ENCODE data around the gene RNH1.

RNH1 gene

DNA sequence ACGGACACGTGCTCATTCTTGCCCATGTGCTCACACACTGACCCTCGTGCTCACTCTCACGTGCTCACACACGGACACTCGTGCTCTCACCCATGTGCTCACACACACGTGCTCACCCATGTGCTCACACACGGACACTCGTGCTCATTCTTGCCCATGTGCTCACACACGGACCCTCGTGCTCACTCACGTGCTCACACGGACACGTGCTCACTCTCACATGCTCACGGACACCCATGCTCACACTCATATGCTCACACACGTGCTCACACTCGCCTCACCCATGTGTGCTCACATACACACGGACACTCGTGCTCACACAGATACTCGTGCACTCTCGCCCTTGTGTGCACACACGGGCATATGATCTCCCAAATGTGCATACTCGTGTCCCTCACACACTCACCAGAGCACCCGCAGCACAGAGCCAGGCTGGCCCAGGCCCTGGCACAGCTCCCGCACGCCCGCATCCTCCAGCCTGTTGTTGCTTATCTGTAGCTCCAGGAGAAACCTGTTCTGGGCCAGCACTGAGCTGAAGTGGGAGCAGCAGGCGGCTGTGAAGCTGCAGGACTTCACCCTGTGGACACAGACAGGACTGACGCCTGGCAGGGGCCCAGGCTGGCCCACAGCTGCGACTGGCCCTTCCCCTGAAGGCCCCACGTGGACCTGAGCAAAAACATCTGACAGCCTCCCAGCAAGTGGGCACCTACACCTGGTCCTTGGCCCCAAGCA, 9.3 kb downstream of the RNH1 start:
- no peak for DNase-seq

DNA sequence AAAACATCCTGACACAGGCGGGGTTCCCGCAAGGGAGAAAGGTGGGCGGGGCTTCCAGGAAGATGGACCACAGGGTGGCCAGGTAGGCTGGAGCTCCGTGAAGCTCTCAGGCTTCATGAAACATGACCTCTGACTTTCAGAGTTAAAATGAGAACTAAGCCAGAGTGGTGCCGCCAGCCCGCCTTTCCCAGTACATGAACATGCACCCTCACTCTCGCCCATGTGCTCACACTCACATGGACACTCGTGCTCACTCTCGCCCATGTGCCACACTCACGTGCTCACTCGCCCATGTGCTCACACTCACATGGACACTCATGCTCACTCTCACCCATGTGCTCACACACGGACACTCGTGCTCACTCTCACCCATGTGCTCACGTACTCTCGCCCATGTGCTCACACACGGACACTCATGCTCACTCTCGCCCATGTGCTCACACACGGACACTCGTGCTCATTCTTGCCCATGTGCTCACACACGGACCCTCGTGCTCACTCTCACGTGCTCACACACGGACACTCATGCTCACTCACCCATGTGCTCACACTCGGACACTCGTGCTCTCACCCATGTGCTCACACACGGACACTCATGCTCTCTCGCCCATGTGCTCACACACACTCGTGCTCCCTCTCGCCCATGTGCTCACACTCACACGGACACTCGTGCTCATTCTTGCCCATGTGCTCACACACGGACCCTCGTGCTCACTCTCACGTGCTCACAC, 10.0 kb downstream of the RNH1 start:
- no peak for DNase-seq

- no peak for DNase-seq
Measured at GRCh38 chr11:495537-495931, 11.5 kb downstream of the RNH1 start.

GRCh38 chr11:494761-495536, 12.1 kb downstream of the RNH1 start:
- no peak for DNase-seq

DNA sequence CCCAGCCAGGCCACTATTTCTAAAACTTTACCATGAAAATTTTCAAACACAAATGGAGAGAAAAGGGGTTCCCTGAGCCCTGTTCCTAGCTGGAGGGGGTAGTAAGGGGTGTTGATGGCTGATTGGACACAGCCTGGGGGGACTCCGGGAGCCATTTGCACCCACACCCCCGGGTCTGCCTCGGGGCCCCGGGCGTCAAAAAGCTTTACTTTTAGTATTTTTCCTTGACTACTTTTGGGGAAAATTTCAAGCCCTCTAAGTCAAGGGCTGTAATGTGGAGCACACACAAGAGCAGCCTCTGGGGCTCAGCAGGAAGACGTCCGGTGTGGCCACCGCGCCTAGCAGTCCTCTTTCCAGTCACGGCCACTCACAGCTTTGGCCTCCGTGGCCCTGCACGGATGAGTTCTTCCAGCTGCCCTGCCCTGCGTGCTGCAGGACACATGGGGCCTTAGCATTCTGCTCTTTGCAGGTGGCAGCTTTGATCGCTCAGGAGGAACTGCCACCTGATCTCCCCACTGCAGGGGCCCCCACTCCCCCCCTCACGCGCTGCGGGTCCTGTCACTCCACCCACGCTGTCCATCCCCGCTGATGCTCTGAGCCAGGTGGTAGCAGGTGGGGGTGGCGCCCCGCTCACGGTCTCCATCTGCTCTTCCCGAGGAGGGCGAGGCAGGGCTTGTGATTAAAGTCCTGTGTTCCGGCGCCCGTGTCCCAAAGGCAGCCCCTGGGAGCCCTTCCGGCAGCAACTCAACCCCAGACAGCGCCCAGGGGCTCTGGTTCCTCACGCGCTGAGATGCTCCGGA, 14.4 kb downstream of the RNH1 start:
- no peak for DNase-seq

DNA sequence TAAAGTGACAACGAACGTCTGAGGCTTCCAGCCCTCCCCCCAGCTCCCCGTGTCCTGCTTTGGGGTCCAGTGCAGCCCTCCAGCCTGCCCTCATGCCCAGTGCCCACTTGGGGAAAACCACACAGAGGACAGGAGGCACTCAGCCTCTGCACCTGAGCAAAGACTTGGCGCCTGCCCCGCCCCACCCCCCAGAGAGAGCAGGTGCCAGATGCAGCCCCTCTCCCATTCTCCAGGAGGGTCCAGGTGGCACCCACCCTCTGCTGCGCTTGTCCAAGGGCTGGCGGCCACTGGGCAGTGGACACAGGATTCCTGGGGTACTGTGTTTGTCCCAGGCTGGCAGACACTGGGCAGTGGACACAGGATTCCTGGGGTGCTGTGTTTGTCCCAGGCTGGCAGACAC, 15.7 kb downstream of the RNH1 start:
- no peak for DNase-seq

- no peak for DNase-seq
Measured at GRCh38 chr11:490930-491260, 16.1 kb downstream of the RNH1 start.

DNA sequence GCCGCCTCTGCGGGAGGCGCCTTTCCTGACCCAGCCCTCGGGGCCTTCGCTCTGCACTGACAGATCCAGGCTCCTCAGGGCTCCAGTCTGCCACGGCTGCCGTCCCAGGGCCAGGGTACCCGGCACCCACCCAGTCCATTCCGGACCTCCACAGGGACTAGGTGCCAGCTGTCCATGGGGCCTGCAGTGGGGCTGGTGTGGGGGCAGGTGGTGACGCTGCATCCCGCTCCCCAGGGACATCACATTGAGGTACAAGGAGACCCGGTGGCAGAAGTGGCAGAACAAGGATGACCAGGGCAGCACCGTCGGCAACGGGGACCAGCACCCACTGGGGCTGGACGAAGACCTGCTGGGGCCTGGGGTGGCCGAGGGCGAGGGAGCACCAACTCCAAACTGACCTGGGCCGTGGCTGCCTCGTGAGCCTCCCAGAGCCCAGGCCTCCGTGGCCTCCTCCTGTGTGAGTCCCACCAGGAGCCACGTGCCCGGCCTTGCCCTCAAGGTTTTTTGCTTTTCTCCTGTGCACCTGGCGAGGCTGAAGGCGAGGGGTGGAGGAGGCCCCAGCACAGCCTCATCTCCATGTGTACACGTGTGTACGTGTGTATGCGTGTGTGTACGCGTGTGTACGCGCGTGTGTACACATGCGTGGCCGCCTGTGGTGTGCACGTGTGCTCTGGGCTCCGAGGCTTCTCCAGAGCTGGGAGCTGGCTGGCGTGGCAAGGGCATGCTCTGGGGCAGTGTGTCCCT, 16.7 kb downstream of the RNH1 start:
- no peak for DNase-seq

DNA sequence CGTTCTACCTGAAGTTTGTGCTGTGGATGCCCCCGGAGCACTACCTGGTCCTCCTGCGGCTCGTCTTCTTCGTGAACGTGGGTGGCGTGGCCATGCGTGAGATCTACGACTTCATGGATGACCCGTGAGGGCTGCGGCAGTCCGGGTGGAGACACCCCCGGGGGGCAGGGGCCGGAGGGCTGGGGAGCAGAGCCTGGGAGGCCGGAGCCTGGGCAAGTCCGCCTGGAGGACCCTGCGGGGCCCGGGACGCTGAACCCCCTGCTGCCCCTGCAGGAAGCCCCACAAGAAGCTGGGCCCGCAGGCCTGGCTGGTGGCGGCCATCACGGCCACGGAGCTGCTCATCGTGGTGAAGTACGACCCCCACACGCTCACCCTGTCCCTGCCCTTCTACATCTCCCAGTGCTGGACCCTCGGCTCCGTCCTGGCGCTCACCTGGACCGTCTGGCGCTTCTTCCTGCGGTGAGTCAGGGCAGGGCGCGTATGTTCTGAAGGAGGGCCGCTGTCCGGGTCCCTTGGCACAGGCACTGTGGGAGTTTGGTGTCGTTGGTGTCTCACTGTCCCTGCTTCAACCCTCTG, 17.3 kb downstream of the RNH1 start:
- DNase-seq: no peak

DNA sequence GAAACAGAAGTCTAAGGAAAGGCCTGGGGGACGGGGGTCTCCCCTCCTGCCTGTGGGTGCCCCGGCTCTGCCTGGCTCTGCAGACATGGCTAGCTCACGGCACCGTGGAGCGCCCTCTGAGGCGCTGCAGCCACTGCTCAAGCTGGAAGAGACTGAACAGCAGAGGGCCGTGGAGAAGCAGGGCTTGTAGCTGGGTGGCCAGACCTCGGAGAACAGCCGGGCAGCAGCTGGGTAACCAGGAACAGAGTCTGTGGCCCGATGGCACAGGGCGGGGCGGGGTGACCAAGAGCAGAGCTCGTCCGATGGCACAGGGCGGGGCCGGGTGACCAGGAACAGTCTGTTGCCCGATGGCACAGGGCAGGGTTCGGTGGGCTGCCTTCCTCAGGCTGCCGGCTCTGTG, 18.1 kb downstream of the RNH1 start:
- no peak for DNase-seq

- no peak for DNase-seq
Measured at GRCh38 chr11:488579-488978, 18.5 kb downstream of the RNH1 start.

DNA sequence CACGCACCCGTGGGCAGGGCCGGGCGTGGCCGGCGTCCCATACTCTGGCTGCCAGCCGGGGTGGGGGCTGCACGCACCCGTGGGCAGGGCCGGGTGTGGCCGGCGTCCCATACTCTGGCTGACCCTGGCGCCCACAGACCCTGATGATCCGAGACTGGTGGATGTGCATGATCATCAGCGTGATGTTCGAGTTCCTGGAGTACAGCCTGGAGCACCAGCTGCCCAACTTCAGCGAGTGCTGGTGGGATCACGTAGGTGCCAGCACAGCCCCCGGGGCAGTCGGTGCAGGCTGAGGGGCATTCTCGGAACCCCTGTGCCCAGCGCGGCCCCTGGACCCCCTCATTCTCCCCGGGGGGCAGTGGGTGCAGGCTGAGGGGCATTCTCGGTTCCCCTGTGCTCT, 19.0 kb downstream of the RNH1 start:
- no peak for DNase-seq

DNA sequence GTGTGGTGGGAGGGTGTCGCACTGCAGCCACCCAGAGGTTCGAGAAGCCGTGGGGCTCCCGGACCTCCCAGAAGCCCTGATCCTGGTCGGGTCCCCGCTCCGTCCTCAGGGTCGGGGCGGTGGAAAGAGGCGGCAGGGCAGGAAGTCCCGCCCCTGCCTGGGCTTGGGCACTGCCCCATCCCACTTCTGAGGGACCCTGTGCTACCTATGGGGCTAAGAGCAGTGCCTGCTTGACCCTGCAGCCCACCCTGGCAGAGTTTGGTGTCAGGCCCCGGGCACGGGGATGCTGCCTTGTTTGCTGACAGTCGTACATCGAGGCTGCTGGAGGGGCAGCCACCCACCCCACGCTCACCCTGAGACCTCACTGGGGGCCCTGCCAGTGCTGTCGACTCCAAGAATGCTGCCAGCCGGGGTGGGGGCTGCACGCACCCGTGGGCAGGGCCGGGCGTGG, 19.4 kb downstream of the RNH1 start:
- no peak for DNase-seq

GRCh38 chr11:486189-486588, 20.9 kb downstream of the RNH1 start:
- DNase-seq: no peak

DNA sequence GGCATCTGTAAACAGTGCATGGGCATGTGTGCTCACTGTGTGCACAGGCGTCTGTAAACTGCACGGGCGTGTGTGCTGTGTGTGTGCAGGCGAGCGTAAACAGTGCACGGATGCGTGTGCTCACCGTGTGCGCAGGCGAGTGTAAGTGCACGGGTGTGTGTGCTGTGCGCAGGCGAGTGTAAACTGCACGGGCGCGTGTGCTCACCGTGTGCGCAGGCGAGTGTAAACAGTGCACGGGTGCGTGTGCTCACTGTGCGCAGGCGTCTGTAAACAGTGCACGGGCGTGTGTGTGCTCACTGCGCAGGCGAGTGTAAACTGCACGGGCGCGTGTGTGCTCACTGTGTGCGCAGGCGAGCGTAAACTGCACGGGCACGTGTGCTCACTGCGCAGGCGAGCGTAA, 22.4 kb downstream of the RNH1 start:
- no peak for DNase-seq

- DNase-seq: no peak
Measured at GRCh38 chr11:479311-479710, 27.7 kb downstream of the RNH1 start.

DNA sequence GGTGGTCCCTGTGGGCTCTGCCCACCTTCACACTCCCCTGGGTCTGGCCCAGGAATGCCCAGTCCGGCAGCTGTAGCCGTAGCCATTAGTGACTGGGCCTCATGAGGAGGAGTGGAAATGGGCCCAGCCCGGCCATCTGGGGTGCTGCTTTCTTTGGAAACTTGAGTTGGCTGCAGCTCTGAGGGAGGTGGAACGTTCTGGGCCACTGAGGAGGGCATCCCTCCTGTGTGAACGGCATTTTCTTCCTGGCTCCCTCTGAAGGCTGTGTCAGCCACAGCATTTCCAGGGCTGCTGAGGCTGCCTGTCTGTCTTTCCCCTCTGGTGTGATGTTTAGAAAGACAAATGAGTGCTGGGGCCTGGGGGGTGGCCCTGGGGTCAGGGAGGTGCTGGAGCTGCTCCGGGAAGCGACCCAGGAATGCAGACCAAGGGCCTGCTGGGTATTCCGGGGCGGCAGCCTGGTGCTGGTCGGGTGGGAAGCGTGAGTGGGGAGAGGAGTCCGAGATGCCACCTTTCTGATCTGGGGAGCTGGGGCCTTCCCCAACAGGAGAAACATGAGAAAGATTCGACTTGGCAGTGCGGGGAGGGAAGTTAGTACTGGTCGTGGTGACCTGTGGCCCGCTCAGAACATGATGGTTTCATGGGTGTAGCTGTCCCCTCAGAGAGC, 29.9 kb downstream of the RNH1 start:
- DNase-seq: no peak

- DNase-seq: no peak
Measured at GRCh38 chr11:476416-476815, 30.6 kb downstream of the RNH1 start.

DNA sequence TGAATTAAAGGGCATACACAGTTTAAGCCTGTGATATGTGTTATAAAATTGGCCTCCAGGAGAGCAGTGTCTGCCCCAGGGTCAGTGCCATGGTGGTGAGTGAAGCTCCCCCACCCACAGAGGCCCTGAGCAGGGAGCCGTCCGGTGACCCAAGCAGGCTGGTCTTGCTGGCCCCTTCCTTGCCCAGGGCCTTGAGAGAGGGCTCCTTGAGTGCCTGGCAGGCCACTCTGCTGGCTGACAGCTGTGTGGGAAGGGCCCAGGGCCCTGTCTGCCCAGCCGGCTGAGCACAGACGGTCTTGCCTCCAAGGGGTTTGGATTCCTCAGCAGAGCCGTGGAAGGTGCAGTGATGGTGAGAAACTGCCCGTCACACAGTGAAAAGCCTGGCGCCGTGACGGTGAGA, 31.1 kb downstream of the RNH1 start:
- no peak for DNase-seq

DNA sequence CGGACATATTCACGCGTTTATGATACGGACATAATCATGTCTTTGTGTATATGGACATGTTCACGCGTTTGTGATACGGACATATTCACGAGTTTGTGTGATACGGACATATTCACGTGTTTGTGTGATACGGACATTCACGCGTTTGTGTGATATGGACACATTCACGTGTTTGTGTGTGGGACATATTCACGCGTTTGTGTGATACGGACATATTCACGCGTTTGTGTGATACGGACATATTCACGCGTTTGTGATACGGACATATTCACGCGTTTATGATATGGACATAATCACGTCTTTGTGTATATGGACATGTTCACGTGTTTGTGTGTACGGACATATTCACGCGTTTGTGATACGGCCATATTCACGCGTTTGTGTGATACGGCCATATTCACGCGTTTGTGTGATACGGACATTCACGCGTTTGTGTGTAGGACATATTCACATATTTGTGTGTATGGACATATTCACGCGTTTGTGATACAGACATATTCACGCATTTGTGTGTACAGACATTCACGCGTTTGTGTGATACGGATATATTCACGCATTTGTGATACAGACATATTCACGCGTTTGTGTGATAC, 32.0 kb downstream of the RNH1 start:
- DNase-seq: no peak

Measured in central memory CD4-positive, alpha-beta T cell (primary cell).